SK-N-SH (cell line): ENCODE data around the gene CSF2RB. TPM values are rescaled to one million over a fixed set of nuclear protein-coding genes. Genes with fewer than 3 reads are reported as not detected.

Experiments used
- CTCF ChIA-PET: fragments of 300-600, 350-600 bp; formaldehyde crosslinking; extraction: SDS; loops from one replicate; lab custom pipeline; 2021; lab: Yijun Ruan, JAX
- POLR2A ChIA-PET: fragments of 350-600 bp; sonication (Branson Sonifier 250); formaldehyde crosslinking; extraction: SDS; loops from one replicate; lab custom pipeline; 2020; ENCODE audit warnings: antibody characterized with exemption, inconsistent platforms; lab: Yijun Ruan, JAX
- DNase-seq: peaks from one replicate; pipeline ENCODE4 v3.0.0; 2012
- H2AFZ ChIP-seq: fragments of 200-600 bp; sonication (generic); 2 replicates; pipeline ENCODE4 v1.8.1; 2016; ENCODE audit warnings: antibody characterized with exemption, mild to moderate bottlenecking, low read depth
- H3F3A ChIP-seq: fragments of 200-600 bp; sonication (generic); replicated peaks from 2 replicates; pipeline ENCODE3; 2016; ENCODE audit warnings: antibody characterized with exemption, mild to moderate bottlenecking; ENCODE audit not compliant: insufficient read depth
- H3K27ac ChIP-seq, 2 experiments: fragments of 200-500 bp in 1 of 2; fragments of 200-600 bp in 1 of 2; sonication (Bioruptor generic) in 1 of 2; sonication (generic), shearing (Covaris generic) in 1 of 2; 2 replicates each; pipeline versions ENCODE4 v1.5.1 to v1.6.1; 2014 to 2016; ENCODE audit warnings: low read depth in 2 of 2, inconsistent platforms in 1 of 2, low read length in 1 of 2, mild to moderate bottlenecking in 1 of 2, mixed read lengths in 1 of 2
- H3K27me3 ChIP-seq: fragments of 200-600 bp; sonication (generic), shearing (Covaris generic); 2 replicates; pipeline ENCODE4 v1.6.1; 2016; ENCODE audit warnings: mixed run types; ENCODE audit not compliant: insufficient read depth
- H3K36me3 ChIP-seq, 2 experiments: fragments of 200-500 bp in 1 of 2; fragments of 200-600 bp in 1 of 2; sonication (Bioruptor generic) in 1 of 2; sonication (generic) in 1 of 2; replicated peaks in 1 of 2; 2 replicates each; pipeline versions ENCODE3 to v1.5.1; 2014 to 2016; ENCODE audit warnings: low read length in 1 of 2, mild to moderate bottlenecking in 1 of 2; ENCODE audit not compliant: insufficient read depth in 2 of 2, control insufficient read depth in 1 of 2
- H3K4me1 ChIP-seq, 2 experiments: fragments of 200-500 bp in 1 of 2; fragments of 200-600 bp in 1 of 2; sonication (Bioruptor generic) in 1 of 2; sonication (generic), shearing (Covaris generic) in 1 of 2; 2 replicates each; pipeline versions ENCODE4 v1.5.1 to v1.6.1; 2014 to 2016; ENCODE audit warnings: low read depth in 1 of 2, low read length in 1 of 2, mixed run types in 1 of 2; ENCODE audit not compliant: insufficient read depth in 2 of 2, control insufficient read depth in 1 of 2
- H3K4me2 ChIP-seq: fragments of 200-600 bp; sonication (generic), shearing (Covaris generic); 2 replicates; pipeline ENCODE4 v1.6.1; 2017; ENCODE audit warnings: mixed run types
- H3K4me3 ChIP-seq, 2 experiments: fragments of 200-500 bp in 1 of 2; fragments of 200-600 bp in 1 of 2; sonication (Bioruptor generic) in 1 of 2; sonication (generic), shearing (Covaris generic) in 1 of 2; 2 replicates each; pipeline versions ENCODE4 v1.5.1 to v1.8.1; 2014 to 2016; ENCODE audit warnings: low read depth in 2 of 2, inconsistent platforms in 1 of 2, low read length in 1 of 2, mild to moderate bottlenecking in 1 of 2, mixed read lengths in 1 of 2, moderate library complexity in 1 of 2
- H3K79me2 ChIP-seq: fragments of 200-600 bp; sonication (generic); 2 replicates; pipeline ENCODE4 v1.8.1; 2017; ENCODE audit warnings: mild to moderate bottlenecking; ENCODE audit not compliant: insufficient read depth
- H3K9ac ChIP-seq: fragments of 200-600 bp; sonication (generic); 2 replicates; pipeline ENCODE4 v1.6.1; 2017; ENCODE audit warnings: mixed run types
- H3K9me2 ChIP-seq: fragments of 200-600 bp; sonication (generic); 2 replicates; pipeline ENCODE4 v1.6.1; 2017; ENCODE audit warnings: mixed run types
- H3K9me3 ChIP-seq: fragments of 200-600 bp; sonication (generic); 2 replicates; pipeline ENCODE4 v1.6.1; 2017; ENCODE audit warnings: mixed run types, mild to moderate bottlenecking, moderate library complexity
- H4K20me1 ChIP-seq: fragments of 200-600 bp; sonication (generic); 2 replicates; pipeline ENCODE4 v1.6.1; 2017; ENCODE audit warnings: mild to moderate bottlenecking, mixed run types; ENCODE audit not compliant: insufficient read depth
- EZH2phosphoT487 ChIP-seq: fragments of 200-600 bp; sonication (generic); IDR thresholded peaks from 2 replicates; pipeline ENCODE4 v1.6.1; 2017; ENCODE audit warnings: low read depth, mixed run types, mild to moderate bottlenecking, antibody characterized with exemption, moderate library complexity, borderline replicate concordance
- GABPA ChIP-seq: IDR thresholded peaks from 2 replicates; pipeline ENCODE4 v1.4.0; 2012; ENCODE audit warnings: low read depth, mild to moderate bottlenecking
- GATA2 ChIP-seq: sonication (generic); formaldehyde crosslinking; IDR thresholded peaks from 2 replicates; pipeline ENCODE4 v1.5.0; 2020; ENCODE audit warnings: mild to moderate bottlenecking, missing genetic modification reagents
- MEF2A ChIP-seq: IDR thresholded peaks from 2 replicates; pipeline ENCODE4 v1.4.0; 2012; ENCODE audit warnings: low read depth, borderline replicate concordance
- MXI1 ChIP-seq: IDR thresholded peaks from 2 replicates; pipeline ENCODE4 v1.6.1; 2012; ENCODE audit warnings: mild to moderate bottlenecking, low read depth, low read length, improper control_type of control experiment
- NFIC ChIP-seq: IDR thresholded peaks from 2 replicates; pipeline ENCODE4 v1.4.0; 2012; ENCODE audit warnings: borderline replicate concordance
- RAD21 ChIP-seq: IDR thresholded peaks from 2 replicates; pipeline ENCODE4 v1.6.1; 2012; ENCODE audit warnings: mild to moderate bottlenecking, low read length
- RCOR1 ChIP-seq: fragments of 150-350 bp; IDR thresholded peaks from 2 replicates; pipeline ENCODE4 v1.6.1; 2017; ENCODE audit warnings: antibody characterized with exemption, low read length
- RFX5 ChIP-seq: IDR thresholded peaks from 2 replicates; pipeline ENCODE4 v1.6.1; 2012; ENCODE audit warnings: mild to moderate bottlenecking, improper control_type of control experiment, low read length
- SIN3A ChIP-seq: IDR thresholded peaks from 2 replicates; pipeline ENCODE4 v1.6.1; 2012; ENCODE audit warnings: low read depth, mild to moderate bottlenecking, low read length, moderate library complexity, borderline replicate concordance
- SMC3 ChIP-seq: IDR thresholded peaks from 2 replicates; pipeline ENCODE4 v1.6.1; 2012; ENCODE audit warnings: low read depth, low read length, improper control_type of control experiment
- TCF12 ChIP-seq: IDR thresholded peaks from 2 replicates; pipeline ENCODE4 v1.4.0; 2012
- TEAD4 ChIP-seq: IDR thresholded peaks from 2 replicates; pipeline ENCODE4 v1.4.0; 2012; ENCODE audit warnings: mild to moderate bottlenecking, borderline replicate concordance; ENCODE audit not compliant: insufficient read depth
- WGBS: methylation state at CpG from one replicate; pipeline ENCODE4 v1.1.6; 2017; ENCODE audit warnings: low lambda C conversion rate; 5-methylcytosine and 5-hydroxymethylcytosine counted together
- polyA plus RNA-seq, 3 experiments: library from polyadenylated mRNA; depleted of rRNA; stranded (reverse); fragments of >200 nt; gene quantifications; 2 replicates each; pipeline ENCODE4 v1.2.3, GENCODE V29; 2012
- TF ChIP-seq, protein P1 (sequence below): fragments of 200-600 bp; sonication (generic); IDR thresholded peaks from 2 replicates; pipeline ENCODE4 v1.6.1; 2017; ENCODE audit warnings: antibody characterized with exemption, mild to moderate bottlenecking, moderate library complexity
- TF ChIP-seq, protein P2 (sequence below): IDR thresholded peaks from 2 replicates; pipeline ENCODE4 v1.4.0; 2012; ENCODE audit warnings: low read depth, borderline replicate concordance
- TF ChIP-seq, protein P3 (sequence below): fragments of 150-350 bp; IDR thresholded peaks from 2 replicates; pipeline ENCODE4 v1.6.1; 2017; ENCODE audit warnings: antibody characterized with exemption, low read length, low read depth, borderline replicate concordance

The CSF2RB gene
- polyA plus RNA-seq, 1 of the 3 experiments (the other 2 are of a cell fraction) = not detected

DNA sequence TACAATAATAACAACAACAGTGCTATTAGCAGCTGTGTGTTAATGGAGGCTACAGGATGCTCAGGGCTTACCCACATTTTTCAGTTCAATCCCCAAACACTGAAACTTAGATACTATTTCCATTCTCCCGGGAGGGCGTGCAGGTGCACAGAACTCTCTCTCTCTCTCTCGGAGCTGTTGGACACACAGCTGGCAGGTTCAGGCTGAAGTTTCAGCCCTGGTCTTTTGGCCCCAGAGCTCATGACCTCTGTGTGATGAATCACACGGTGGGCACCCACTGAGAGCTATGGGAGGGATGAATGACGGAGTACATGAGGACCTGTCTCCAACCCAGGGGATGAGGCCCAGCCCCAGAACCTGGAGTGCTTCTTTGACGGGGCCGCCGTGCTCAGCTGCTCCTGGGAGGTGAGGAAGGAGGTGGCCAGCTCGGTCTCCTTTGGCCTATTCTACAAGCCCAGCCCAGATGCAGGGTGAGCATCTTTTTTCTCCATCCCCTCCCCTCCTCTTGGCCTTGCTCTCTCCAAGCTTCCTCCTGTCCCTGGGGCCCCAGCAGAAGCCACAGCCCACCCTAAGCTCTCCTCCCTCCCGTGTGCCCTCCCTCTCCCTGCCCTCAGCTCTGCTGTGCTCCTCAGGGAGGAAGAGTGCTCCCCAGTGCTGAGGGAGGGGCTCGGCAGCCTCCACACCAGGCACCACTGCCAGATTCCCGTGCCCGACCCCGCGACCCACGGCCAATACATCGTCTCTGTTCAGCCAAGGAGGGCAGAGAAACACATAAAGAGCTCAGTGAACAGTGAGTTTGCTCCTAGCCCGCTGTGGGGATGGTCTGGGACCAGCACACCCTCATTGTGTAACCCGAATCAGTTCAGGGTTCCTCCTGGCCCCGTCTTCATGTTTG lies 16.9 kb downstream of the CSF2RB start:
- no peak for TF ChIP-seq MXI1
- TF ChIP-seq TEAD4 = no peak
- TF ChIP-seq, protein P1, sequence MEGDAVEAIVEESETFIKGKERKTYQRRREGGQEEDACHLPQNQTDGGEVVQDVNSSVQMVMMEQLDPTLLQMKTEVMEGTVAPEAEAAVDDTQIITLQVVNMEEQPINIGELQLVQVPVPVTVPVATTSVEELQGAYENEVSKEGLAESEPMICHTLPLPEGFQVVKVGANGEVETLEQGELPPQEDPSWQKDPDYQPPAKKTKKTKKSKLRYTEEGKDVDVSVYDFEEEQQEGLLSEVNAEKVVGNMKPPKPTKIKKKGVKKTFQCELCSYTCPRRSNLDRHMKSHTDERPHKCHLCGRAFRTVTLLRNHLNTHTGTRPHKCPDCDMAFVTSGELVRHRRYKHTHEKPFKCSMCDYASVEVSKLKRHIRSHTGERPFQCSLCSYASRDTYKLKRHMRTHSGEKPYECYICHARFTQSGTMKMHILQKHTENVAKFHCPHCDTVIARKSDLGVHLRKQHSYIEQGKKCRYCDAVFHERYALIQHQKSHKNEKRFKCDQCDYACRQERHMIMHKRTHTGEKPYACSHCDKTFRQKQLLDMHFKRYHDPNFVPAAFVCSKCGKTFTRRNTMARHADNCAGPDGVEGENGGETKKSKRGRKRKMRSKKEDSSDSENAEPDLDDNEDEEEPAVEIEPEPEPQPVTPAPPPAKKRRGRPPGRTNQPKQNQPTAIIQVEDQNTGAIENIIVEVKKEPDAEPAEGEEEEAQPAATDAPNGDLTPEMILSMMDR = no peak
- TF ChIP-seq SIN3A = no peak
- no peak for TF ChIP-seq NFIC
- TF ChIP-seq, protein P2, sequence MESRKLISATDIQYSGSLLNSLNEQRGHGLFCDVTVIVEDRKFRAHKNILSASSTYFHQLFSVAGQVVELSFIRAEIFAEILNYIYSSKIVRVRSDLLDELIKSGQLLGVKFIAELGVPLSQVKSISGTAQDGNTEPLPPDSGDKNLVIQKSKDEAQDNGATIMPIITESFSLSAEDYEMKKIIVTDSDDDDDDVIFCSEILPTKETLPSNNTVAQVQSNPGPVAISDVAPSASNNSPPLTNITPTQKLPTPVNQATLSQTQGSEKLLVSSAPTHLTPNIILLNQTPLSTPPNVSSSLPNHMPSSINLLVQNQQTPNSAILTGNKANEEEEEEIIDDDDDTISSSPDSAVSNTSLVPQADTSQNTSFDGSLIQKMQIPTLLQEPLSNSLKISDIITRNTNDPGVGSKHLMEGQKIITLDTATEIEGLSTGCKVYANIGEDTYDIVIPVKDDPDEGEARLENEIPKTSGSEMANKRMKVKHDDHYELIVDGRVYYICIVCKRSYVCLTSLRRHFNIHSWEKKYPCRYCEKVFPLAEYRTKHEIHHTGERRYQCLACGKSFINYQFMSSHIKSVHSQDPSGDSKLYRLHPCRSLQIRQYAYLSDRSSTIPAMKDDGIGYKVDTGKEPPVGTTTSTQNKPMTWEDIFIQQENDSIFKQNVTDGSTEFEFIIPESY = no peak
- Histone ChIP-seq H4K20me1 (no peaks in the 10 kb centered on the region), H2AFZ (no peak overlapping the region), H3K9me2 (no peaks in the 10 kb centered on the region), H3K79me2 (no peaks in the 10 kb centered on the region), H3K27me3 (peaks cover 11% of the 10 kb centered on the region; the same call in 1 of the 2 replicates), H3K4me3 (no peak overlapping the region), H3K9ac (no peak overlapping the region), H3K36me3 (no peaks in the 10 kb centered on the region), H3K4me1 (no peaks in the 10 kb centered on the region; a peak in 1 of 4 replicates), H3K9me3 (no peaks in the 10 kb centered on the region), H3K4me2 (no peak overlapping the region), H3F3A (no peaks in the 10 kb centered on the region), H3K27ac (no peak overlapping the region)
- CTCF ChIA-PET = interaction anchor here (1.1 kb wide), 1 partner anchor 47 kb away, joined by 4 read pairs; no protein-coding TSS in a partner anchor
- POLR2A ChIA-PET = no interaction called here
- no peak for DNase-seq
- 35% methylated on average over 15 of the region's 20 CpGs for WGBS

DNA sequence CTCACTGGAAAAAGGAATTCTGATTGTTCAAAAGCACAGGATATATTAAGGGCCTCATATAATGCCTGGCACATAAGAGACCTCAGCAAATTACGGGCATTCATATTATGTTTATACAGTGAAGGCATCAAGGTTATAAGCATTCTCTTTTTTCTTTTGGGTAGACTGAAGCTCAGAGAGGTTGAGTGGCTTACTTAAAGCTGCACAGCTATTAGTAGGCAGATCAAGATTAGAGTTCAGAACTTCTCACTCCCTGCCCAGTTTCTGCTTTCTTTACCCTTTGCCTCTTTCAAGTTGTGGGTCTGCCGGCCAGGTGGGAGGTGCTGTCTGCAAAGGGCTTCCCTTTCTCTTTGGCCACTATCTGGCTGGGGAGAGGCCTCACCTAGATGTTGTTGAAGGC lies 18.0 kb downstream of the CSF2RB start:
- Histone ChIP-seq H3K27ac (no peak overlapping the region), H3K4me3 (no peak overlapping the region), H3K9ac (no peak overlapping the region), H3K4me2 (no peak overlapping the region), H3K4me1 (no peaks in the 10 kb centered on the region; a peak in 1 of 4 replicates), H3K36me3 (no peaks in the 10 kb centered on the region), H3K79me2 (no peaks in the 10 kb centered on the region), H3K9me3 (no peaks in the 10 kb centered on the region), H3K27me3 (peaks cover 11% of the 10 kb centered on the region; the same call in 1 of the 2 replicates), H3F3A (no peaks in the 10 kb centered on the region), H4K20me1 (no peaks in the 10 kb centered on the region), H3K9me2 (no peaks in the 10 kb centered on the region), H2AFZ (no peak overlapping the region)
- no peak for DNase-seq
- WGBS = 43% methylated on average over 2 of the region's 2 CpGs
- TF ChIP-seq TCF12 = no peak
- TF ChIP-seq, protein P3, sequence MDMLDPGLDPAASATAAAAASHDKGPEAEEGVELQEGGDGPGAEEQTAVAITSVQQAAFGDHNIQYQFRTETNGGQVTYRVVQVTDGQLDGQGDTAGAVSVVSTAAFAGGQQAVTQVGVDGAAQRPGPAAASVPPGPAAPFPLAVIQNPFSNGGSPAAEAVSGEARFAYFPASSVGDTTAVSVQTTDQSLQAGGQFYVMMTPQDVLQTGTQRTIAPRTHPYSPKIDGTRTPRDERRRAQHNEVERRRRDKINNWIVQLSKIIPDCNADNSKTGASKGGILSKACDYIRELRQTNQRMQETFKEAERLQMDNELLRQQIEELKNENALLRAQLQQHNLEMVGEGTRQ = no peak
- no peak for TF ChIP-seq RAD21
- no peak for TF ChIP-seq EZH2phosphoT487
- TF ChIP-seq RCOR1 = no peak
- TF ChIP-seq MEF2A = no peak
- no peak for TF ChIP-seq GATA2
- TF ChIP-seq MXI1 = no peak
- TF ChIP-seq, protein P1 = no peak
- TF ChIP-seq SIN3A = no peak
- TF ChIP-seq RFX5 = no peak
- TF ChIP-seq SMC3 = no peak
- no peak for TF ChIP-seq GABPA
- CTCF ChIA-PET = no interaction called here
- POLR2A ChIA-PET = no interaction called here
